HG02973 (cell line): ENCODE measurements around the gene CIROP.
A peak's percentile ranks its signal among the peaks of the same experiment; 100 is the strongest.

Source experiments
- ATAC-seq: cut with Tn5 transposase; IDR thresholded peaks from one replicate; pipeline ENCODE4 v1.9.1; 2021; ENCODE audit warnings: moderate library complexity; ENCODE audit not compliant: unreplicated experiment

The CIROP gene

GRCh38 chr14:23130871-23131270, 26.1 kb upstream of the CIROP start:
- ATAC-seq = no peak

- no peak for ATAC-seq
These were observed 25.0 kb upstream of the CIROP start for GRCh38 chr14:23129759-23130316.

- no peak for ATAC-seq
These were observed 24.4 kb upstream of the CIROP start for GRCh38 chr14:23128969-23129758.

DNA sequence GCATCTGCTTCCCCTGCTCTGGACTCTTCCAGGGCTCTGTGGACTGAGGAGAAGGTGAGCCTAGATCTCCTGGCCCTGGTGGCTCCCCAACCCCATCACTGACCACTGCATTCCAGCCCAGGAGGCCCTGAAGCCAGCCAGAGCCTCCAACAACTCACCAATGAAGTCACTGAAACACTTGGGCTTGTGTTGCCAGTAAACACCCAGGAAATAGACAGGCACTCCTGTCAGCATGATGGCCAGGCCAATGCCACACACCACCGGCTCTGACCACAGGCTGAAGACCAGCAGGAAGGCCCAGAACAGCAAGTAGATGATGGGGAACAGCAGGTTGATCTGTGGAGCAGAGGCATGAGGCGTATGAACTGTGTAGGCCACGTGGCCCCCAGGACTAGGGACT, 23.1 kb upstream of the CIROP start:
- ATAC-seq = no peak

DNA sequence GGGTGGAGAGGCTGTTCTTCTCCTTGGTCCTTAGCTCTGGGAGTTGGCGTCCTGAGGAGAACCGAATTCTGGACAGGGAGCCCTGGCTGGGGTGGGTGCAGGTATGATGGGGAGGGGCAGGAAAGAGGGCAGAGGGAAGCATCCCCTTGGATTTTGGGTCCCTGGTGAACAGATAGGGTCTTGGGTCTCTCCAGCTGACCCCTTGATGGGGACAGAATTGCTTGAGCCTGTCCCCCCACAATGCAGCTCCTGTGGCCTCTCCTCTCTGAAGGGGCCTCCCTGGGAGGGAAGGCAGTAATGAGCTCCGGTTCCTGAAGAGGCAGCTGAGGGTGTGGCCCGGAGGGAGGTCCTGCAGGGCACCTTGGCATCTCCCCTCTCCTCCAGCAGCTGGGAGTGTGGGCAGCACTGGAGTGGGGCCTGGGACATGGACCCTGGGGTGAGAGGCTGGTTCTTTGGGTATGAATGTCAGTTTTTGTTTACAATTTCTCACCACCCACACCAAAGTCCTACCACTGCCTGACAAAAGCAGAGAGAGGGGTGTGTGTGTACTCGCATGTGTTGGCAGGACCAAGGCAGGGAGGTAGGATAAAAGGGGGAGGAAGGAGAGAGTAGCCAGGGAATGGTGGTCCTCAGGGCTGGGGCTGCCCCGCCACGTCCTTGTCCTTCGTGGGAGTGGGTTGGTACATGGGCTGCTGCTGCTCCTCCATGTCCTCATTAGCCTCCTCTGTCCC, 21.9 kb upstream of the CIROP start:
- ATAC-seq = no peak

DNA sequence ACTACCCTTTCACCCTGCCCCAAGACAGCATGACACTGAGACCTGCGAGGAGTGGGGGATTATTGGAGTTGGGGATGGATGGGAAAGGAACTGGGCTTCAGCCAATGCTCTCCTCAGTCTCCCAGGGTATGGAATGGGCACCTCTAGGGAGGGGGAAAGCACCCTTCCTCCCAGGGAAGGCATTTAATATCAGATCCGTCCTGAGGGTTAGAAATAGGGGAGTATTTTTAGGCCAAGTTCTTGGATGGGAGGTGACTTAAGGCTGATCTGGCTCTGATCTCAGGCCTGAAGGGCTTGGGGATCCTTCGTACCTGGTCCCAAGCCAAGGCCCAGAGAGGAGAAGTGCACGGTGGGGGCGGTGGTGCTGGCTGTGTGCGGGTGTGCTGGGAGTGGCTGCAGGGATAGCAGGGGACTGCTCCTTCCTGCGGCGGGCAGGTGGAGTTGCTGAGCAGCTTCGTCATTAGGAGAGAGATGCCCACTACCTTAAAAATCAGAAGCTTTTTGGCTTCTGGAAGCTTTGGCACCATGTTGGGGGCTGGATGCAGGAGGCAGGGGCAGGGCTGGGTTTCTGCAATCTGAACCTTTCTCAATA, 21.2 kb upstream of the CIROP start:
- ATAC-seq = no peak

GRCh38 chr14:23125011-23125410, 20.2 kb upstream of the CIROP start:
- ATAC-seq = no peak

- no peak for ATAC-seq
These were observed 19.7 kb upstream of the CIROP start for GRCh38 chr14:23124337-23124954.

DNA sequence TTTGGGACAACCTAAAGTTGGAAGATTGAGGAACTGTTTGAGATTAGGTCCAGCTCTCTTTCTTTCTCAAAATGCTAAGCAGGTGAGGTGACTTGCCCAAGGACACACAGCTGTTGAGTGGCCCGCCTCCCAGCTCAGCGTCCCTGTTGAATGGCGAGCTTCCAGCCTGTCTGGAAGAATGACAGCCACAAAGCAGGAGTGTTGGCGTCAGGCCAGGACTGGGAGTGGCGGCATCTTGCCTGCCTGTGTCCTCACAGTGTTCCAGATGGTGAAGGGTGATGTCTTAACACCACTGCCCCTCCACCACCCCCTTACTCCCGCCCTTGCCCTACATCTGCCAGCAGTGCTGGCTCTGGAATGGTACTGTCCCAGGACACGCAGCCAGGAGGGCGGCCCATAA, 18.6 kb upstream of the CIROP start:
- ATAC-seq = no peak

GRCh38 chr14:23122086-23122485, 17.3 kb upstream of the CIROP start:
- ATAC-seq = no peak

DNA sequence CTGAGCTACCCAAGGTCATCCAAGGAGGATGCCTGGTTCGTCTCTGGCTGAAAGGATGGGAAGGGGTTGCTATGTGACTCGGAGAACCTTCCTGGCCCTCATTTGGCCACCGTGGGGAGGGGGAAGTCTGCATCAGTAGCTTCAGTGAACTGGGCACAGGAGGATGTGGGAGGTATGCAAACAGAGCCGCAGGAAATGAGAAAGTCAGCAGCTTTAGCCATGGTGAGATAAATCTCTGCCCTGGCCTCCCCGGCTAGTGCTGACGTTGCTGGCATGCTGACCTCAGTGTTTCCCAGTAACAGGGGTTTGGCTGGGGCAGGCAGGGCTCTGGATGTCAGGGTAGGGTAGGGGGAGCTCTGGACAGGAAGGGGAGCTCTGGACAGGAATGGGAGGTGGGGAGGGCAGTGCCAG, 16.6 kb upstream of the CIROP start:
- ATAC-seq = no peak

DNA sequence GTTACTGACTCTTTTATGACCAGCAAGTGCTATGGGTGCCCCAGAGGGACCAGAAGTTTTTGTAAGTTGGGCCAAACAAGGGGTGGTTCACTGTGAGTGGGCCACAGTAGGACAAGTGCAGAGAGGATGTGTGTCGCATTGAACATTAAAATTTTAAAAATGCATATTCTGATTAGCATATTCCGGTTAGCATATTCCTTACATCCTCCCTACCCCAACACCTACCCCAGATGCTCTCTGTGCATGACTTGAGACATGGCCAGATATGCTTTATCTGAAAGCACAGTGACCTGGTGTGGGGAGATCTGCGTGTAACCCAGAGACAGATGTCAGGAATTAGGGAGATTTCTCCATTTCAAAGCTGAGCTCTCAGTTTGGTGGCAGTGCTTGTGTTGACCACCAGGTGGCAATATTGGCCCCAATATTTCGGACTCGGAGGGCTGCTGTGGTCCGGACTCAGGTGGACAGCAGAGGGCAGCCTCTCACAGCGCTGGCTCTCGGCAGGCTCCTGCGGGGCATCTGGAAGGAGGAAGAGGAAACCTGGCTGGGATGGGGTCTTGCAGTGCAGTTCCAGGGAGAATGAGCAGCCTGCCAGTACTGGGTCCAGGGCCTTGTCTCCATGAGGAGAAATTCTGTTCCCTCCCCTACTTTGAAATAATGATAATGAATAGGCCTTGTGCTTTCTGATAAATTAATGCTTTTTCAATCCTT, 15.9 kb upstream of the CIROP start:
- ATAC-seq = peak; percentile 67

GRCh38 chr14:23119363-23120327, 14.9 kb upstream of the CIROP start:
- ATAC-seq = no peak

- no peak for ATAC-seq
These were observed 13.9 kb upstream of the CIROP start, which contains the start of gene CEBPE for GRCh38 chr14:23118506-23119362. TSS of gene CEBPE (minus strand) at chr14:23119255. CDS start at chr14:23119091, 164 bp downstream.

GRCh38 chr14:23117371-23118020, 12.7 kb upstream of the CIROP start:
- ATAC-seq = no peak

- no peak for ATAC-seq
These were observed 11.1 kb upstream of the CIROP start for GRCh38 chr14:23115918-23116317.

DNA sequence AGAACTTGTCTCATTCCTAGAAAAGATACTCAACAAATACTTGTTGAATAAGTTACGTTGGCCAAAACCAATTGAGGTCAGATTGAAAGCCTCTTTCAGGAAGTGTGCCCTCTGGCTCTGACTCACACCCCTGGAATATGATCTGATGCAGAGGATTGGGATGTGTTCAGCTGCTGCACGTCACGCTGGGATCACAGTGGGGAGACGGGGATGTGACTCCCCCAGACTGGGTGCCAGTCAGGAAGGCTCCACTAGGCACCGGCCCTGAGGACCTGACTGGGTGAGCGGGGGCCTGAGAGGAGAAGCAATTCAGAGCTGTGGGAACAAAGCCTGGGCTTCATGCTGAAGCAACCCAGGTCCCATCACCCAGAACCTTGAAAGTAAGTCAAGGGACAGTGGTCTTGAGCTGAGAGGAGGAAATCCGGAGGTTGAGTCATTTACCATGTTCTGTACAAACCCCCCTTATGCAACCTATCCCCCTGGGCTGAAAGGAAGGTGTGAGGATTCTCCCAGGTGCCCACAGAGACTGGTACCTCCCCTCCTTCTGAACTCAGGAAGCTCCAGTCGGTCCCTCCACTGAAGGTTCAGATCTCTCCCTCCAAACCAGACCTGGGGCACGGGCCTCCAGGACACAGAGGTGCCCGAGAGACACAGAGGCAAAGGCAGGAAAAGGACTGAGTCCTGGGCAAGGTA, 10.4 kb upstream of the CIROP start:
- ATAC-seq = no peak
